Subcutaneous abdominal adipose tissue (tissue), 5 donors: ENCODE measurements around the gene ETV6.

Experiments used
- H3K27ac ChIP-seq: one replicate; pipeline ENCODE4 v1.7.0; 2013; ENCODE audit warnings: low read depth, mild to moderate bottlenecking, inconsistent platforms, low read length, moderate library complexity
- H3K27me3 ChIP-seq, 5 donors: one replicate each; pipeline ENCODE4 v1.7.0; 2013; ENCODE audit warnings: low read length in 5 of 5, inconsistent platforms in 1 of 5; ENCODE audit not compliant: control insufficient read depth in 5 of 5, insufficient read depth in 4 of 5
- H3K36me3 ChIP-seq, 5 donors: one replicate each; pipeline ENCODE4 v1.7.0; 2013; ENCODE audit warnings: low read length in 5 of 5; ENCODE audit not compliant: control insufficient read depth in 5 of 5, insufficient read depth in 5 of 5
- H3K4me1 ChIP-seq, 5 donors: one replicate each; pipeline ENCODE4 v1.7.0; 2013; ENCODE audit warnings: low read length in 5 of 5, mild to moderate bottlenecking in 3 of 5, moderate library complexity in 1 of 5; ENCODE audit not compliant: control insufficient read depth in 5 of 5, insufficient read depth in 5 of 5
- H3K4me3 ChIP-seq, 5 donors: one replicate each; pipeline ENCODE4 v1.7.0; 2013; ENCODE audit warnings: low read length in 5 of 5, low read depth in 1 of 5
- H3K9ac ChIP-seq, 5 donors: one replicate each; pipeline ENCODE4 v1.7.0; 2013; ENCODE audit warnings: low read length in 5 of 5, mild to moderate bottlenecking in 4 of 5, moderate library complexity in 3 of 5
- H3K9me3 ChIP-seq, 5 donors: one replicate each; pipeline ENCODE4 v1.7.0; 2013; ENCODE audit warnings: low read length in 5 of 5; ENCODE audit not compliant: control insufficient read depth in 5 of 5
- donor health status: healthy.
- donor health status: healthy.
- donor health status: healthy.
- donor health status: healthy.
- donor health status: healthy.

ETV6 gene

DNA sequence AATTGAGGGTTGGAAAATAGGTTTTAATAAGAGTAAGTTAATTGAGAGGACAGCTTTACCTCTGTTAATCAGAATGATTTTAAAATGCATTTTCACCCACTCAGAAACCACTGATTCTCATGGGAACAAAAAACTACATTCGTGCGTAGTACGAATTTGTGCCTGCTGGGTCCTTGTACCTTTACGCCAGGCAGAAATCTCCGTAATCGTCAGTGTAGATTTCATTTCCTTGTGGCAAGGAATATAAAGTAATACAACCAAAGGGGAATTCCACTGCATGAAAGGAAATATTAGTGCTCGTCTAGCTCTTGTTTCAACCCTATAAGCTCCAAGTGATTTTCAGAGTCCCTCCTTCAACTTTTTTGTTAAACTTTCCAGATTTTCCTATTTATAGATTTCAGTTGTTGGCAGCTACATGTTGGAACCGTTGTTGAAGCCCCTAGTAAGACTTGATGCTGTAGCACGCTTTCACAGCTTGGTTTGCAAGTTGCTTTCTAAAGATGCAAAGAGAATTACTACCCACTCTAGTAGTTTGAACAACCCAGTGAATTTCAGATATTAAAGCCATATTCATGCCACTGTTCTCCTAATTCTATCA, 90.6 kb downstream of the ETV6 start:
- no peak overlapping the region for H3K27ac ChIP-seq
- H3K9ac ChIP-seq, result no peak overlapping the region
- no peaks in the 10 kb centered on the region for H3K9me3 ChIP-seq
- H3K4me1 ChIP-seq, result peaks cover 0 to 7% (median 0%) of the 10 kb centered on the region in 5 donors
- no peaks in the 10 kb centered on the region for H3K27me3 ChIP-seq
- no peaks in the 10 kb centered on the region for H3K36me3 ChIP-seq
- H3K4me3 ChIP-seq, result no peak overlapping the region

DNA sequence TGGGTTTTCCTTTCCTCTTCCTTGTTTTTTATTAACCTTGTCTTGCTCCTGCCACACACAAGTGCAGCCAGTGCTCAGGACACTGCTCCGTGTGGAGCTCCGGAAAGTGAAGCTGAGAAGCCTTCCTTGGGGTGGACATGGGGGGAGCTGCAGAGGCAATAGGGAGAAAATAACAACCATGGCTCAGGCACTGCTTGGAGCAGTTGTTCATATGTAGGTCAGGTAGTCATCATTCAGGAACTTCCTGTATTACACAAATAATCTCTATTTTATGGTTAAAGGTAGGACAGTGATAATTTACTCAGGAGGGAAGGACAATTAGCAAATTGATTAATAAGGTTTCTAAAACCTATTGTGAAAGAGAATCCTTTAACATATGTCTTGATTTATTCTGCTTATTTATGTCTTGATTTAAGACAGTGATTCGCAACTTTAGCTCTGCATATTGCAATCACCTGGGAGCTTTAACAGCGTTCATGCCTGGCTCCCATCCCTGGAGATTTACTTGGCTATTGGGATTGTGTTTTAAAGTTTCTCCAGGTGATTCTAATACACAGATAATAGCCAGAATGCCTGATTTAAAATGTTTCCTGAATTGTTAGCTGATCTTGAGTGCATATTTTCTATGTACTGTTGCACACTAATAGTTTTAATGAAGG, 92.1 kb downstream of the ETV6 start:
- Histone ChIP-seq H3K9ac (no peak overlapping the region), H3K27me3 (no peaks in the 10 kb centered on the region), H3K27ac (no peak overlapping the region), H3K4me1 (peaks cover 0 to 18% (median 8%) of the 10 kb centered on the region in 5 donors), H3K9me3 (no peaks in the 10 kb centered on the region), H3K4me3 (no peak overlapping the region), H3K36me3 (no peaks in the 10 kb centered on the region)

DNA sequence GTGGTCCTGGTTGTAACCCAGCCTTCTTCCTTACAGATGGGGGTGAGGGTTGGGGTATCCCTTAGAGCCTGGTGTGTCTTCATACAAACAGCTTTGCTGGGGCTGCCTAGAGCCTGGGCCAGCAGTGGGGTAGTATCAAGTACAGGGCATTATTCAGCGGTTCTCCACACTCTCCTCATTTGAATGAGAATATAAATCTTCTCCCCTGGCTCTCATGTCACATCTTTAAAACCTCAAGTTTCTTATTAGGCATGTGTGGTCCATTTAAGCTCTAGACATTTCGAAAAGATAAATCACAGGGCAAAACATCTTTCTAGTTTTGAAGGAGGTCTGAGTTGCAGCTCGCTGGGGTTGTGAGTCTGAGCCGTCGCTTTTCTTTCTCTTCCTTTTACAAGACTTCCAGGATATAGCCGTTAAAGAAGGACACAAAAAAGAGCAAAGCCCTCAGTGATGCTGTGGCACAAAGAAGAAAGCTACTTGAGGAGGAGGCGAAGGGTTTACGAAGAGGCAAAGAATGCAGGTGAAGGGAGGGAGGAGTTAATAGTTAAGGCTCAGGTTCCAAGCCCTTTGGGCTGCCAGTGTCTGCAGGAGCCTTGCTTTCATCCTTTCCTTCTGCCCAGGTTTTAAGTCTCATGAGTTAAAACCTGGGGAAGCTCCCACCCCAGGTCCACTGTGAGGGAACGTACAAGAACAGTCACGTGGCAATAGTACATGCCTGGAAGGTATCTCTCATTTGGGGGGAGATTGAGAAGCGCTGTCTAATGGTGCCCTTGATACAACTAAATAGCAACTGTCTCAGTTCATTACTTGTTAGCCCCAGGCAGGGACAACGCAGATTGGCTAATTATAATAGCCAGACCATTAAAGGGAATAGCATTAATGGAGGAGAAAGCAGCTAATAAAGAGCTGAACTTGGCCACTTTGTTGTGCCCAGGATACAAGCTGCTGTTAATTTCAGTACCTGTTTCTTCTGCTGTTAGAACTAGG, 94.2 kb downstream of the ETV6 start:
- H3K4me3 ChIP-seq, result no peak overlapping the region
- H3K9me3 ChIP-seq, result no peaks in the 10 kb centered on the region
- H3K27me3 ChIP-seq, result no peaks in the 10 kb centered on the region
- no peak overlapping the region for H3K9ac ChIP-seq
- peaks cover 0 to 20% (median 15%) of the 10 kb centered on the region in 5 donors for H3K4me1 ChIP-seq
- no peaks in the 10 kb centered on the region for H3K36me3 ChIP-seq
- H3K27ac ChIP-seq, result no peak overlapping the region

DNA sequence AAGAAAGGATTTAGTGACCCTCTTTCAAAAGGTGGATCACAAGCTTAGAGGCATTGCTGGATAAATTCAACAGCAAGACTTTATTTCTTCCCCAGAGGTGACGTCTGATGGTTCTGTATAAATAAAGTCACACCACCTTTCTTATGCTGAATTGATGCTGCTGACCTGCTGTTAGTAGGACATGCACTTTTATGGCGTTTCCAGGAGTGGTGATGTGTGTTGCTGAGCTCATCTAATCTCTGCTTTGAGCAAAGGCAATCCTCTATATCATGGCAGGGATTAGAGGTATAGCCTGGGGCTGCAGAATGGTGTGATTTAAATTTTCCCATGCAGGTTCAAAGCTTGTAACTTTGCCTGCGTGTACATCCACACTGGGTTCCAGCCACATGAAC, 94.9 kb downstream of the ETV6 start:
- peaks cover 0 to 20% (median 16%) of the 10 kb centered on the region in 5 donors for H3K4me1 ChIP-seq
- no peaks in the 10 kb centered on the region for H3K27me3 ChIP-seq
- no peak overlapping the region for H3K4me3 ChIP-seq
- no peaks in the 10 kb centered on the region for H3K36me3 ChIP-seq
- H3K9me3 ChIP-seq, result no peaks in the 10 kb centered on the region
- no peak overlapping the region for H3K27ac ChIP-seq
- H3K9ac ChIP-seq, result no peak overlapping the region

DNA sequence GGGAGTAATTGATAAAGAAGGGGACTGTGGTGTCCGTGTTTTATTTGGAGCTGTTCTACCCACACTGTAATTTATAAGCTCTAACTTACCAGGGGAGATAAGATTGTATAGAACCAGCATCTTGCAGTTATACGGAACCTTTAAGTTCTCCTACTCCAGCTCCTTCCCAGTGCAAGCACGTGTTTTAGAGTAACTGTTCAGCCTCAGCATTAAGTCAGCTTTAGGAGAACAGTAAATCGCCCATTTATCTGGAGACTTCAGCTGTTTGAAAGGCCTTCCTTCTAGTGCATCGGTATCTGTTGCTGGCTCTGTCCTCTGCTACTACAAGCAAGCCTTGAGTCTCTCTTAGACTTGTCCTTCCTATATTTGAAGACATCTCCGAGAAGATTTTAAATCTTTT, 95.6 kb downstream of the ETV6 start:
- Histone ChIP-seq H3K9ac (no peak overlapping the region), H3K27me3 (no peaks in the 10 kb centered on the region), H3K36me3 (no peaks in the 10 kb centered on the region), H3K9me3 (no peaks in the 10 kb centered on the region), H3K4me1 (peaks cover 0 to 26% (median 20%) of the 10 kb centered on the region in 5 donors), H3K27ac (no peak overlapping the region), H3K4me3 (no peak overlapping the region)

DNA sequence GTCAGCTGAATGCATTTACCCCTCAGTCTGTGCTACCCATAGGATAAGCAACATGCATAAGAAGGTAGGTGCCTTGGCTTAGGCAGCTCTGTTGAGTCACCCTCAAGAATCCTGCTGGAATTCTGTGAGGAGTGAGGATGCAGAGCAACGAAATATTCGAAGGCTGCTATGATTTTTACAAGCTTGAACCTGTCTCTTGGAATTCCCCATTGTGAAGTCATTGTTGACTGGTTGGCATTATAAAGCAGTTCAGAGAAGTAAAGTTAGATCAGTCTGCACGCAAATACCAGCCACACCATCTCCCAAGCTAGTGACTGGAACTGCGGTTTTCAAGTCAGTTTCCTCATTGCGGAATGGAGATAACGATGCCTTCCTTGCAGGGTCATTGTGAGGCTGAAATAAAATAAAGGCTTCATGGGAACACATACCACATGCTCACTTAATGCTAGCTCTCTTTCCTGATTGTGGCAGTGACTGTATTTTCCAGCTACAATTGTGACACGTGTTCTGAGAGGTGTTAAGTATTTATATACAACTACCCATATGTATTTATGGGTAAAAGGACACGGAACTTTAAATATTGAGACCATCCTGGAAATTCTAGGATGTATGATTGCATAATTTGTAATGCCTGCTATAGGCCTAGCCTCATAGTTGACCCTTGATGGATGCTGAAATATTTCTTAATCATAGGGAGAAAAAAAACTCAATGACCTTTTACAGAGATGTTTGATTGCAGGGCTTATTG, 96.7 kb downstream of the ETV6 start:
- Histone ChIP-seq H3K27me3 (no peaks in the 10 kb centered on the region), H3K9ac (no peak overlapping the region), H3K36me3 (no peaks in the 10 kb centered on the region), H3K4me1 (peaks cover 0 to 26% (median 24%) of the 10 kb centered on the region in 5 donors), H3K9me3 (no peaks in the 10 kb centered on the region), H3K4me3 (no peak overlapping the region), H3K27ac (no peak overlapping the region)

DNA sequence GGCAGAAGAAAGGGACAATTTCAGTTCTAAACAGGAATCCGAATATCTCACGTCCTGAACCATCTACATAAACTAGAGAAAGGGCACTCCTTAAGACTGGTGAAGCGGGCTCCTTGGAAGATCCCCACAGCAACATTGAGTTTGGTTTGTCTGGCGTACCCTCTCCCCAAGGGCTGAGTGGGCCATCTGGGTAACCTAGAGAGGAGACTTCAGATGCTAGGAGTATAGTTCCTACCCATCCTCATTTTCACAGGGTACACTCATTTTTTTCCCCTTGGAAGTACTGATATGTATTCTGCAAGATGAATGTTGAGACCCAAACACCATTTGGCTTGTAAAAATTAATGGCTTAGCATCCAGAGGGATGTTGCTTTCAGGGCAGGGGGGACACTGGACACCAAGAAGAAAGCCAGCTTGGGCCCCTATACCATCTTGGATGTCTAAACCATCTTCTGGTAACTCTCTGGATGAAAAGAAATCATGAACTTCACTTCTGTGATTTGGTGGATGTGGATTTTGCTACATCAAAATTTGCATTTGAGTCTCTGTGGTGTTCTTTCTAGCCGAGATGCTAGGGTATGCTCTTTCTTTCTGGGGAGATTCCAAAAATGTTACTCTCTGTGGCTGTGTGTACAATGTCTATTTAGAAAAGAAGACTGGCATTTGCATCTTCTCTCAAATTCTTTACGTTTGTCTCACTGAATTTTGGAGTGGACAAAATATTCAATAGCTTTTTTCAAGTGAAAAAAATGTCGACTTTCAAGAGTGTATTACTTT, 97.7 kb downstream of the ETV6 start:
- H3K4me1 ChIP-seq, result peaks cover 0 to 24% (median 17%) of the 10 kb centered on the region in 5 donors
- H3K9me3 ChIP-seq, result no peaks in the 10 kb centered on the region
- H3K36me3 ChIP-seq, result no peaks in the 10 kb centered on the region
- H3K4me3 ChIP-seq, result no peak overlapping the region
- H3K27me3 ChIP-seq, result no peaks in the 10 kb centered on the region
- H3K9ac ChIP-seq, result no peak overlapping the region
- no peak overlapping the region for H3K27ac ChIP-seq

DNA sequence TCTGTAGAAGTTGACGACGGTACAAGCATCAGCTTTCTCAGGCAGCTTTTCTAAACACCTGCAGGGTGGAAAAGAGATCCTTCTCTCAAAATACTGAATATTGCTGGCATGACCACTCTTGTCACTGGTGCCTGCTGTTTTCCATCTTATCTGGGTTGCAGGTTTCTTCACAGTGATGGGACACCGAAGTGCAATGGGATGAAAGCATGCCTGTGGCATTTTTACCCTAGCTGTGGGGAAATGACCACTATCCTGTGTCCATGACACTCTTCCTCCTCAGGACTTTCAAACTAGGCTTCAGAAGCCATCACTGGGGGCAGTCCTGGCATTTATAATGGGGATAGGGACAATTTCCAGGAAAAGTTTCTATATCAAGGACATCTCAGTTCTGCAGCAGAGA, 98.5 kb downstream of the ETV6 start:
- Histone ChIP-seq H3K9me3 (no peaks in the 10 kb centered on the region), H3K36me3 (no peaks in the 10 kb centered on the region), H3K27me3 (no peaks in the 10 kb centered on the region), H3K9ac (no peak overlapping the region), H3K27ac (no peak overlapping the region), H3K4me3 (no peak overlapping the region), H3K4me1 (peaks cover 0 to 27% (median 17%) of the 10 kb centered on the region in 5 donors)

DNA sequence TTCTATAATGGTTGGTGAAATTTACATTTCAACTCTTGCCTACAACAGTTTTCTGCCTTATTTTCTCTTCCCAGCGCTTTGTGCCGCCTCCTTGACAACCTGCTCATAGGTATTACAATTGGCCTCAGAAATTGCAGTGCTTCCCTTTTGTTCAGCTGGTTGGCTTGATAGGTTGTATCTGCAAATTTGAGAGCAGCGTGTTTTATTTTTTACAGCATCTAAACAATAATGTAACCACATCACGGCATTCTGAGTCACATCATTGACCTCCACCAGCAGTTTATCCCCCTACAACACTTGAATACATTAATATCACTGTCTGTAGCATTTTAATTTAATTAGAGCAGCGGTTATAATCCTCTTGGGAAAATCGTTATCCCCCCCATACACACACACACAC, 99.4 kb downstream of the ETV6 start:
- H3K36me3 ChIP-seq, result peaks cover 0 to 7% (median 5%) of the 10 kb centered on the region in 5 donors
- H3K27me3 ChIP-seq, result no peaks in the 10 kb centered on the region
- H3K4me3 ChIP-seq, result no peak overlapping the region
- no peak overlapping the region for H3K9ac ChIP-seq
- H3K9me3 ChIP-seq, result no peaks in the 10 kb centered on the region
- no peak overlapping the region for H3K27ac ChIP-seq
- H3K4me1 ChIP-seq, result peaks cover 0 to 31% (median 20%) of the 10 kb centered on the region in 5 donors
